B cell (primary cell): ENCODE data around the gene ACSF2. TPM values are rescaled to one million over a fixed set of nuclear protein-coding genes. Genes with fewer than 3 reads are reported as not detected.

Experiments
- ATAC-seq: fragments of 200-7000 bp; cut with Tn5 transposase; one replicate; pipeline ENCODE4 v1.10.0; 2021; ENCODE audit warnings: low read depth, mild to moderate bottlenecking, moderate number of reproducible peaks, moderate library complexity
- CTCF ChIA-PET: fragments of 350-600 bp; sonication (Branson Sonifier 250); formaldehyde crosslinking; loops from one replicate; lab custom pipeline; 2021; ENCODE audit warnings: antibody characterized with exemption, inconsistent platforms; lab: Charles Lee
- POLR2A ChIA-PET: fragments of 350-600 bp; sonication (Branson Sonifier 250); formaldehyde crosslinking; loops from one replicate; lab custom pipeline; 2021; ENCODE audit warnings: antibody characterized with exemption; lab: Charles Lee
- DNase-seq: peaks from one replicate; pipeline ENCODE4 v3.0.0; 2013
- H2AFZ ChIP-seq: 2 replicates; pipeline ENCODE4 v1.6.1; 2012; ENCODE audit warnings: mild to moderate bottlenecking, low read depth, low read length; ENCODE audit not compliant: insufficient read depth, poor library complexity, severe bottlenecking
- H3K27ac ChIP-seq, 2 donors: 1 replicate in 1 of 2; 2 replicates in 1 of 2; pipeline ENCODE4 v1.5.1; 2012 to 2013; ENCODE audit warnings: low read length in 2 of 2, mild to moderate bottlenecking in 2 of 2, moderate library complexity in 1 of 2
- H3K27me3 ChIP-seq, 4 experiments: fragments of 200-600 bp in 1 of 4; sonication (generic) in 1 of 4; replicated peaks in 1 of 4; 1 replicate in 2 of 4; 2 replicates in 2 of 4; pipeline versions ENCODE4 v1.6.1 to v1.7.0; 2013 to 2016; ENCODE audit warnings: low read length in 3 of 4, mild to moderate bottlenecking in 2 of 4, mixed read lengths in 1 of 4, moderate library complexity in 1 of 4; ENCODE audit not compliant: insufficient read depth in 4 of 4, control insufficient read depth in 3 of 4; ENCODE audit errors: control extremely low read depth in 1 of 4
- H3K36me3 ChIP-seq, 2 experiments: replicated peaks in 1 of 2; 1 replicate in 1 of 2; 2 replicates in 1 of 2; pipeline versions ENCODE4 v1.6.1 to v1.7.1; 2013; ENCODE audit warnings: low read length in 1 of 2; ENCODE audit not compliant: insufficient read depth in 2 of 2, control insufficient read depth in 1 of 2; ENCODE audit errors: control extremely low read depth in 1 of 2, extremely low read depth in 1 of 2
- H3K4me1 ChIP-seq, 2 donors: fragments of 200-600 bp in 1 of 2; sonication (generic) in 1 of 2; 1 replicate in 1 of 2; 2 replicates in 1 of 2; pipeline versions ENCODE4 v1.5.1 to v1.6.1; 2013 to 2017; ENCODE audit warnings: low read length in 2 of 2; ENCODE audit not compliant: control insufficient read depth in 2 of 2, insufficient read depth in 2 of 2
- H3K4me2 ChIP-seq: replicated peaks from 2 replicates; pipeline ENCODE3; 2012; ENCODE audit warnings: mild to moderate bottlenecking, low read depth, low read length; ENCODE audit not compliant: poor library complexity, severe bottlenecking
- H3K4me3 ChIP-seq, 5 experiments: fragments of 200-600 bp in 1 of 5; sonication (generic) in 1 of 5; 1 replicate in 3 of 5; 2 replicates in 2 of 5; pipeline versions ENCODE4 v1.5.1 to v1.7.0; 2011 to 2016; ENCODE audit warnings: low read length in 4 of 5, mild to moderate bottlenecking in 4 of 5, low read depth in 2 of 5, control low read depth in 1 of 5, moderate library complexity in 1 of 5; ENCODE audit not compliant: insufficient read depth in 1 of 5; ENCODE audit errors: control extremely low read depth in 1 of 5, extremely low read depth in 1 of 5
- H3K79me2 ChIP-seq: fragments of 200-600 bp; sonication (generic); one replicate; pipeline ENCODE4 v1.6.0; 2016; ENCODE audit warnings: low read length; ENCODE audit not compliant: control insufficient read depth, insufficient read depth
- H3K9ac ChIP-seq: fragments of 200-600 bp; sonication (generic); 2 replicates; pipeline ENCODE4 v1.6.1; 2017; ENCODE audit warnings: mild to moderate bottlenecking, low read length, moderate library complexity
- H3K9me3 ChIP-seq, 3 donors: one replicate each; pipeline versions ENCODE4 v1.6.1 to v1.7.1; 2013; ENCODE audit warnings: low read length in 2 of 3; ENCODE audit not compliant: control insufficient read depth in 2 of 3, insufficient read depth in 1 of 3; ENCODE audit errors: control extremely low read depth in 1 of 3
- H4K20me1 ChIP-seq: 2 replicates; pipeline ENCODE4 v1.6.0; 2012; ENCODE audit warnings: mild to moderate bottlenecking, low read length; ENCODE audit not compliant: insufficient read depth, control insufficient read depth, poor library complexity, severe bottlenecking
- H3K27ac Mint-ChIP-seq: one replicate; pipeline ENCODE4 v1.8.0; 2021; ENCODE audit warnings: mixed read lengths
- H3K27me3 Mint-ChIP-seq: one replicate; pipeline ENCODE4 v1.8.0; 2021; ENCODE audit warnings: mixed read lengths
- H3K4me1 Mint-ChIP-seq: one replicate; pipeline ENCODE4 v1.8.0; 2021; ENCODE audit warnings: mixed read lengths
- H3K4me3 Mint-ChIP-seq: one replicate; pipeline ENCODE4 v1.8.0; 2021; ENCODE audit warnings: mixed read lengths
- H3K9me3 Mint-ChIP-seq: one replicate; pipeline ENCODE4 v1.8.0; 2022; ENCODE audit warnings: mixed read lengths; ENCODE audit not compliant: insufficient read depth
- CTCF ChIP-seq: fragments of 200-600 bp; IDR thresholded peaks from one replicate; pipeline ENCODE4 v1.8.0; 2022; ENCODE audit warnings: antibody characterized with exemption, mild to moderate bottlenecking
- EZH2 ChIP-seq: IDR thresholded peaks from 2 replicates; pipeline ENCODE4 v1.6.1; 2012; ENCODE audit warnings: borderline replicate concordance, low read depth, mild to moderate bottlenecking, moderate library complexity, low read length; ENCODE audit not compliant: insufficient read depth, poor library complexity, severe bottlenecking
- WGBS: methylation state at CpG from one replicate; pipeline ENCODE4 v1.1.5; 2013; ENCODE audit warnings: missing lambda C conversion rate; ENCODE audit not compliant: insufficient coverage; 5-methylcytosine and 5-hydroxymethylcytosine counted together
- intact Hi-C: fragments of 100-400 bp; cut with micrococcal nuclease; formaldehyde crosslinking; loops from one replicate; pipeline ENCODE4 v1.10.0; 2022
- polyA plus RNA-seq: library from polyadenylated mRNA; depleted of rRNA; stranded (reverse); fragments of >200 nt; gene quantifications from 2 replicates; pipeline ENCODE4 v1.2.3, GENCODE V29; 2012
- total RNA-seq, 2 donors: library from RNA; stranded (reverse); fragments of 120-200 nt in 1 of 2; gene quantifications; 1 replicate in 1 of 2; 2 replicates in 1 of 2; pipeline versions ENCODE4 v1.2.3 to v1.2.4, GENCODE V29; 2013 to 2022

ACSF2 gene
- total and polyA plus RNA-seq, 2 donors (not counting 1 experiment from before 2014, with no cell fraction given), result 59.6 to 66.1 TPM

GRCh38 chr17:50388728-50389127, 37.3 kb upstream of the ACSF2 start:
- H3K36me3 ChIP-seq, result peaks cover 45 to 96% of the 10 kb centered on the region in 2 experiments
- no peak overlapping the region for H3K9ac ChIP-seq
- no peak overlapping the region for H2AFZ ChIP-seq
- CTCF ChIA-PET, result interaction anchor here (1.1 to 2.9 kb wide), 2 partner anchors 8 to 27 kb away, joined by 4 to 12 read pairs; partner anchors contain the start of gene LRRC59
- ATAC-seq (no peak), DNase-seq (no peak)
- 97% methylated on average over 3 of the region's 3 CpGs for WGBS
- H3K27ac ChIP-seq, result no peak overlapping the region
- Mint-ChIP-seq H3K4me1 (peaks cover 14% of the 10 kb centered on the region), H3K27ac (no peak overlapping the region), H3K27me3 (no peaks in the 10 kb centered on the region), H3K9me3 (no peaks in the 10 kb centered on the region), H3K4me3 (no peak overlapping the region)
- intact Hi-C loops, result no loop called here
- H3K4me2 ChIP-seq, result no peak overlapping the region
- POLR2A ChIA-PET, result no interaction called here
- no peaks in the 10 kb centered on the region for H3K9me3 ChIP-seq
- H3K79me2 ChIP-seq, result peaks cover 2% of the 10 kb centered on the region
- TF ChIP-seq CTCF (no peak), EZH2 (no peak)
- H4K20me1 ChIP-seq, result peaks cover 17% of the 10 kb centered on the region
- peaks cover 6 to 8% of the 10 kb centered on the region in 2 donors for H3K4me1 ChIP-seq
- no peaks in the 10 kb centered on the region for H3K27me3 ChIP-seq
- no peak overlapping the region for H3K4me3 ChIP-seq

GRCh38 chr17:50389534-50389933, 36.5 kb upstream of the ACSF2 start:
- H3K27me3 ChIP-seq, result no peaks in the 10 kb centered on the region
- peaks cover 48 to 96% of the 10 kb centered on the region in 2 experiments for H3K36me3 ChIP-seq
- no peaks in the 10 kb centered on the region for H3K9me3 ChIP-seq
- H3K27me3 Mint-ChIP-seq, result no peaks in the 10 kb centered on the region
- no peak overlapping the region for H3K4me2 ChIP-seq
- no peak for DNase-seq
- H3K9ac ChIP-seq, result no peak overlapping the region
- no peak for ATAC-seq
- no peak overlapping the region for H3K27ac ChIP-seq
- H3K27ac Mint-ChIP-seq, result no peak overlapping the region
- no peaks in the 10 kb centered on the region for H3K9me3 Mint-ChIP-seq
- no peak overlapping the region for H3K4me3 ChIP-seq
- H3K4me1 ChIP-seq, result peaks cover 6 to 8% of the 10 kb centered on the region in 2 donors
- H3K4me1 Mint-ChIP-seq, result peaks cover 18% of the 10 kb centered on the region
- H3K79me2 ChIP-seq, result peaks cover 8% of the 10 kb centered on the region
- POLR2A ChIA-PET, result no interaction called here
- intact Hi-C loops, result no loop called here
- TF ChIP-seq CTCF, result no peak
- H3K4me3 Mint-ChIP-seq, result no peak overlapping the region
- H4K20me1 ChIP-seq, result peaks cover 20% of the 10 kb centered on the region
- CTCF ChIA-PET, result interaction anchor here (2.9 kb wide), 1 partner anchor 28 kb away, joined by 12 read pairs; no protein-coding TSS in a partner anchor
- no peak overlapping the region for H2AFZ ChIP-seq
- WGBS, result no CpG with 5 or more reads among the region's 6 CpGs
